ENCODE results near the gene SLC27A4.

The SLC27A4 gene

DNA sequence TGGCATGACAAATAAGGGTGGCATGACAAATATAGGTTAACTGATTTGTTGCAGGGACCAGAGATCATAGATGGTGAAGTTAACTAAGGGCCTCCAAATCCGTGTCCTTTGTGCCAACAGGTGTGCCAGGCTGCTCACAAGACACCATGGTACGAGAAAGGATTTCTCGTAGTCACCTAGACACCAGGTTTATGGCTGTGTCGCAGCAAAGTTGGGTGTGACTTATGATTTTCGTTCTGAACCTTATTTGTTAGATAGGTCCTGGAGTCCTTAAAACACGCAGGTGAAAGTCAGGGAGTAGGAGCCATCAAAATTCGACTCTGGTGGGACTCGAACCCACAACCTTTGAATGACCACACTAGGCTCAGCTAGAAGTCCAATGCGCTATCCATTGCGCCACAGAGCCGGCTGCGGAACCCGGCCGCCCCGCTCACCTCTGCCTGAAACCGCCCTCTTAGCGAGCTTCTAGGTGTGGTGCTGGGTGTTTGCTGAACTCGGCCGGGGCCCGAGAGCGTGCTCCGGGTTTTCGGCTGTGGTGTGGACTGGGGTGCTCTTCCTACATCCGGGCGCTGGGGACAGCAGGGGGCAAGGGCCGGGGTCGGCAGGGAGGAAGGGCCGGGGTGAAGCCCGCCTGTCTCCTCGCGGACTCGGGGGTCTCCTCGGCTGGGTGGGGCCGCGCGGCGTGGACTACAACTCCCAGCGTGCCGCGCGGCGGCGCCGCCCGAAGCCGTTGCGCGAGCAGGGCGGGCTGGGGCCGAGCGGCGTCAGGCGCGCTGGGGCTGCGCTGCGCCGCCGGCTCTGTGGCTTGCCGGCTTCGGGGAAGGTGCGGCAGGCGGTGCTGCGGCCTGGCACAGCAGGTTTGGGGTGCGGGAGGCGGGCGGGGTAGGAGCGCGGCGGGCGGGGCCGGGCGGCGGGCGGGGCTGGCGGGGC lies at the start of gene SLC27A4:
SLC27A4 (plus strand) TSS at position 767 of the 930 bp plus-strand sequence. CDS start 2,606 bp downstream, outside the sequence.
- DNase-seq (ENCODE audit: low read depth in 2 of 2): peak; percentile 63 to 77

DNA sequence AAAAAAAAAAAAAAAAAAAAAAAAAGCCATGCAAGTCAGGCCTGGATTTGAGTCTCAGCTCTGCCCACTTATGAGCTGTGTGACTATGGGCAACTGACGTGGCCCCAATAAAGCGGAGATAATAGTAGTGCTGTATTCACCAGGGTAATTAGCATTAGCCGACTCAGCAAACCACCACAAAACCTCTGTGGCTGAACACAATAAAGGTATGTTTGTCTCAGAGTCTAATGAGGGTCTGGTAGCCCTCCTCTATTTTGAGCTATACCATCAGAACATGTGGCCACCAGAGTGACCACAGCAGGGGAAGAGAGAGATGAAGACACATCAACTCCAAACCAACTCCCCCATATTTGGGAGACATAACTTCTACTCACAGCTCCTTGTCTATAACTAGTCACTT lies 48.3 kb upstream of the SLC27A4 start:
- no peak for DNase-seq (ENCODE audit: low read depth in 2 of 2)

- DNase-seq (ENCODE audit: low read depth in 2 of 2): no peak
These were observed 47.2 kb upstream of the SLC27A4 start for GRCh38 chr9:128293091-128293490.

DNA sequence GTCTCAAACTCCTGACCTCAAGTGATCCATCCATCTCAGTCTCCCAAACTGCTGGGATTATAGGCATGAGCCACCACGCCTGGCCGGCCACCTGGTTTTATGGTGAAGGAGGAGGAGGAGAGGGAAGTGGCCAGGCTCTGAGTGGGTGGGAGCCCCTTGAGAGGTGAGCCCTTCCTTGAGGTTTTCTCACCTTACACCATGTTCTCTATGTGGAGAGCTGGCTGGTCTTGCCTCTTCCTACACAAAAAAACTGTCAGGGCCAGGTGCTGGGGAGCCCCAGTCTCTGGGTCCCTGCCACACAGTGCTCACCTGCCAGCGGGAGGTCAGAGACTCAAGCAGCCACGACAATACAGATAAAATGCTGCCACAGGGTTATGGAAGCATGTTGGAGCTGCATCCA lies 46.2 kb upstream of the SLC27A4 start:
- DNase-seq (ENCODE audit: low read depth in 2 of 2): no peak

DNA sequence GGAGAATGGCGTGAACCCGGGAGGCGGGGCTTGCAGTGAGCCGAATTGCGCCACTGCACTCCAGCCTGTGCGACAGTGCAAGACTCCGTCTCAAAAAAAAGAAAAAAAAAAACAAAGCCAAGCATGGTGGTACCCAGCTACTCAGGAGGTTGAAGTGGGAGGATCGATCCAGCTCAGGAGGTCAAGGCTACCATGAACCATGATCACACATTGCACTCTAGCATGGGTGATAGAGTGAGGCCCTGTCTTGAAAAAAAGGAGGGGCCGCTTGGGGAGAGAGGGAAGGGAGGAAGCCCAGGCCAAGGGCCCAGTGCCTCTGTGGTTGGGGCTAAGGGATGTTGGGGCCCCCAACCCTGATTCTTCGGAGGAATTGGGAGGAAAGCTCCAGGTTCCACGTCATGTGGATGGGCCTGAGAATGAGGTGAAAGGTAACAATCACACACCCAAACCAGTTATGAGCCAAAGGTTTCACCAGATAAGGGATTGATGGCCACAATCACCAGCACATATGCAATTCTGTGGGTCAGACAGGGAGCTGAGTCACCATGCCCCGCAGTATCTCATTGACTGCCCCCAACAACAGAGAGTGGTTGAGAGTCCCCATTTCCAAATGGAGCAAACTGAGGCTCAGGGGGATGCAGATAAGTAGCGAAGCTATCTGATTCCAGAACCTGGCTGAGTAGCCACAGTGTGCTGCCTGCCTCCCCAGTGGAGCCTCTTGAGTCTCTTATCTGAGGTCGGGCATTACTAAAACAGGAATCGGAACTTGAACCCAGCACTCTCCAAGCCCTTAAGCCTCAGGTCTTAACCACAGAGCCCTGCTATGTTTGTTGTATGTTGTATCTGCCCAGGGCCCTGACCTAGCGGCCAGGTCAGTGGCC lies 43.7 kb upstream of the SLC27A4 start:
- no peak for DNase-seq (ENCODE audit: low read depth in 2 of 2)

DNA sequence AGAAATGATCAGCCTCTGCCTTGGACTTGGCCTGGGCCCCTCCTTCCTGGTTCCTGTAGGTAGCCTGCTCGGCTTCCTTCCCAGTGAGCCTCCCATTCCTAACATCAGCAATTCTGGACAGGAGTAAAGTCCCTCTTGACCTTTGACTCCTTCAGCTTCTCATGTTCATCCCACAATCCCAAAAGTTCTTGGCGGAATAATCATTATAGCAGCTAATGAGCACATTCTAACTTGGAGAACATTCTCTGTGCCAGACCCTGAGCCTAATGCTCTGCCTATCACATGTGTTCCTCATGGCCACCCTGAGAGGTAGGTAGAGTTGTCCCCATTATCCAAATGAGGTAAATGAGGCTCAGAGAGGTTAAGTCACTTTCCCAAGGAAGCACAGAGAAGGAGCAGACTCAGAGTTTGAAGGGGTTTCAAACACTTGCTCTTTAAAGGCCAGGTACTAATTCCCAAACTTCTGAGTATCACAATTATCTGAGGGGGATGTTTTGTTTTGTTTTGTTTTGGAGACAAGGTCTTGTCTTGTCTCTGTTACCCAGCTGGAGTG lies 43.0 kb upstream of the SLC27A4 start:
- no peak for DNase-seq (ENCODE audit: low read depth in 2 of 2)

- no peak for DNase-seq (ENCODE audit: low read depth in 2 of 2)
These were observed 41.5 kb upstream of the SLC27A4 start for GRCh38 chr9:128298535-128299482.

GRCh38 chr9:128304136-128304970 lies 36.0 kb upstream of the SLC27A4 start:
- no peak for DNase-seq (ENCODE audit: low read depth in 2 of 2)

DNA sequence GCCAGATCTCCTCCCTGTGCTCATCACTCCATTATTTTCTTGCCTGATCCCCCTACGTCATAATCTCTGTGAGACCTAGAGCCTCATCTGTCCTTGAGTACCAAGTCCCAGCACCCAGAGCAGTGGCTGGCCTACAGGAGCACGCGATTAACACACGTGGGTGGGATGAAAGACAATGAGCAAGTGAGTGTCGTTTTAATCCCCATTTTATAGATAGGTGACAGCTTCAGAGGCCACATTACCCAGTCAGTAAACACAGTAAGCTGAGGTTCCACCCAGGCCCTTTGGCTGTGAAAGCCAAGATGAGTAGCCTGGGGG lies 35.4 kb upstream of the SLC27A4 start:
- DNase-seq (ENCODE audit: low read depth in 2 of 2): no peak

- DNase-seq (ENCODE audit: low read depth in 2 of 2): no peak
These were observed 30.8 kb upstream of the SLC27A4 start for GRCh38 chr9:128309551-128309950.

GRCh38 chr9:128310461-128310860 lies 29.9 kb upstream of the SLC27A4 start:
- no peak for DNase-seq (ENCODE audit: low read depth in 2 of 2)

- DNase-seq (ENCODE audit: low read depth in 2 of 2): no peak
These were observed 25.6 kb upstream of the SLC27A4 start for GRCh38 chr9:128314697-128315096.

- DNase-seq (ENCODE audit: low read depth in 2 of 2): no peak
These were observed 23.9 kb upstream of the SLC27A4 start for GRCh38 chr9:128316421-128316820.

- no peak for DNase-seq (ENCODE audit: low read depth in 2 of 2)
These were observed 22.7 kb upstream of the SLC27A4 start for GRCh38 chr9:128317629-128318028.

- DNase-seq (ENCODE audit: low read depth in 2 of 2): no peak
These were observed 19.0 kb upstream of the SLC27A4 start for GRCh38 chr9:128321343-128321742.

DNA sequence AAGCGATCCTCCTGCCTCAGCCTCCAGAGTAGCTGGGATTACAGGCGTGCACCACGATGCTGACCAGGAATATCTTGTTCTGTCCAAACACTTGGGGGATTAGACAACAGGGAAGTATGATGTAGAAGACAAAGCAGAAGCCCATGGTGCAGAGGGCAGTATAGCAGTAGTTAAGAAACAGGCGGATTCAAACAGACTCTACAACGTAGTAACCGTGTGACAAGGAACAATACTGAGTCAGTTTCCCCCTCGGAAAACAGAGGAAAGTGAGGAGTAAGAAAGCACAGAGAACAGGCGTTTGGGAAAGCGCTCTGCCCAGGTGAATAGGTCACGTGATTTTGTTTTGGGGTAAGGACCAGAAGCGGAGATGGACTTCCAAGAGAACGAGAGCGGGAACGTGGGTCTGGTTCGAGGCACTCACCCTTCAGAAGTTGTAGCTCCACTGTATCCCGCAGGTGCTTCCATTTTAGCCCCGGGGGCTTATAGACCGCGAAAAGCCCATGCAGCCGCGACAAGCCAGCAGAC lies 18.4 kb upstream of the SLC27A4 start:
- no peak for DNase-seq (ENCODE audit: low read depth in 2 of 2)

DNA sequence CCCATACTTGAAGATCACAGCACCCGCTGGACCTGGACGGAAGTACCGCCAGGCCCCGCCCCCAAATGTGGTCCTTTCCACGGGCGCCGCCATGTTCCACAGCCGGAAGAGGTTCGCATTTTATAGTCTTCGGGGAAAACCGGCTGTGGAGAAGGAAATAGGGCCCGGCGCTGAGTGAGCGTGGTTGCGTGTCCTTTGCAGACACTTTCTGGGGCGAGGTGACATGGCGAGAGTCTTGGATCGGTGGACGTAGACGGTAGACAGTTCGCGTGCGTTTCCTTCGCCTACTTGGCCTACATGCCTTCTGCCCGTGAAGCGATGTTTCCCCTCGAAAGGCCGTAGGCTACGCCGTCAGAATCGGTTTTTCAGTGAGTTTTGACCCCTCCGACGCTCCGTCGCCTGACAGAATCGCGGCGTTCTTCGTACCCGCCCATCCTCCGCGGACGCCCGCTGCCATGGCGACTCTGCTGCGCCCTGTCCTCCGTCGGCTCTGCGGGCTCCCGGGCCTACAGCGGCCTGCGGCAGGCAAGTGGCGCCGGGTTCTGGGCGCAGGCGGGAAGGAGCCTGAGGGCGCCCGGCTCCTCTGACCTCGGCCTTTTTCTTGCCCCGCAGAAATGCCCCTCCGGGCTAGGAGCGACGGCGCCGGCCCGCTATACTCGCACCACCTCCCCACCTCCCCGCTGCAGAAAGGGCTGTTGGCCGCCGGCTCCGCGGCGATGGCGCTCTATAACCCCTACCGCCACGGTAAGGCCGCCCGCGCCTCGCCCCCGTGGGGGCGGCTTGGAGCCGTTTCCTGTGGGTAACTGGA lies 17.7 kb upstream of the SLC27A4 start, which contains the start of the genes COQ4 and TRUB2:
COQ4 (plus strand) TSS at position 436 of the 808 bp plus-strand sequence; CDS start at position 456, 20 bp downstream.
TRUB2 (minus strand) TSS at position 44 of the 808 bp plus-strand sequence; CDS start at position 5, 39 bp downstream.
- peak; percentile 90 for DNase-seq (ENCODE audit: low read depth in 2 of 2)

DNA sequence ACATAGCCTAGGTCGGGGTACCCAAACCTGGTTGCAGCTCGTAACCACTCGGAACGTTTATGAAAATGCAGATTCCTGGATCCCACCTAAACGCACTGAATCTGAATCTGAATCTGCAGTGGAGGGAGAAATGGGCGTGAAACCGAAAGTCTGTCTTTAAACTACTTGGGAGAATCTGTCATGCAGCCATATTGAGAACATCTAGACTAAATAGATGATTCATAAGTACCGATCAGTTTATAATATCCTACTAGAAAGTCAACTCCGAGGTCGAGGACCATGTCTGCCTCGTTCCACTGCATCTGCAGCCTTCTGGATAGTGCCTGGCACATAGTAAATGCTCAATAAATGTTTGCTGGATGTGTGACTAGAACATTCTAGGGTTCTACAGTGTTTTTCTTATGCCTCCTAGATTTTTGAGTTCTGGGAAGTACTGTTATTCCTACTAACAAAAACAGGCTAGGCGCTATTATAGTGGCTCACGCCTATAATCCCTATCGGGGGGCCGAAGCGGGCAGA lies 17.1 kb upstream of the SLC27A4 start:
- DNase-seq (ENCODE audit: low read depth in 2 of 2): no peak

GRCh38 chr9:128323791-128324190 lies 16.5 kb upstream of the SLC27A4 start:
- no peak for DNase-seq (ENCODE audit: low read depth in 2 of 2)
